ENCODE measurements around the gene ZFP42. TPM values are rescaled to one million over a fixed set of nuclear protein-coding genes. Genes with fewer than 3 reads are reported as not detected.
A peak's percentile ranks its signal among the peaks of the same experiment; 100 is the strongest.

The ZFP42 gene
- total RNA-seq, 1 experiment from 2014 or later: 0.34 TPM

DNA sequence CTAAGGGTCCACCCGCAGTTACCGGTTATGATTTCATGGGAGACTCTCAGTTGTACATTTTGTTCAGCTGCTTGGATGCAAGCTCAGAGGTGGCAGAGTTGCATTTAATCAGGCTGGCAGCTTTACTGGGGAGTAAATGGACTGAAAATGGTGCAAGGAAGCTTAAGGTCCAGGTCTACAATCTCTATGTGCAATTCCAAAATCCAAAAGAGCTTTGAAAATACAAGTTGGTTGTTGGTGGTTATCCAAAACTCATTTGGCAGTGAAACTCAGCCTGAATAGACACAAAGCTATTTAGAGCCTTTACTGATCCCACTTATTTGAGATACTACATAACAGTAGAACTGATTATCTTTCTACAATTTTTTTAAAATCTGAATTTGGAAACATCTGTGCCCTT lies 11.8 kb upstream of the ZFP42 start:
- Mint-ChIP-seq H3K27me3 (ENCODE audit: insufficient read depth, unreplicated experiment) (no peaks in the 10 kb centered on the region), H3K36me3 (ENCODE audit: insufficient read depth, unreplicated experiment) (no peaks in the 10 kb centered on the region), H3K4me3 (ENCODE audit: unreplicated experiment) (no peak overlapping the region), H3K4me1 (ENCODE audit: low read depth, unreplicated experiment) (peaks cover 5% of the 10 kb centered on the region), H3K9me3 (ENCODE audit: unreplicated experiment) (peaks cover 20% of the 10 kb centered on the region), H3K27ac (ENCODE audit: unreplicated experiment) (no peak overlapping the region)
- ChIA-PET POLR2A (no interaction called here), CTCF (no interaction called here)
- no peak overlapping the region for H3K4me3 ChIP-seq (ENCODE audit: low read depth, low read length)
- H3K9me3 ChIP-seq: no peaks in the 10 kb centered on the region
- H3K36me3 ChIP-seq (ENCODE audit: control insufficient read depth, insufficient read depth, low read length): no peaks in the 10 kb centered on the region
- H3K4me1 ChIP-seq: no peaks in the 10 kb centered on the region
- TF ChIP-seq, protein P1, sequence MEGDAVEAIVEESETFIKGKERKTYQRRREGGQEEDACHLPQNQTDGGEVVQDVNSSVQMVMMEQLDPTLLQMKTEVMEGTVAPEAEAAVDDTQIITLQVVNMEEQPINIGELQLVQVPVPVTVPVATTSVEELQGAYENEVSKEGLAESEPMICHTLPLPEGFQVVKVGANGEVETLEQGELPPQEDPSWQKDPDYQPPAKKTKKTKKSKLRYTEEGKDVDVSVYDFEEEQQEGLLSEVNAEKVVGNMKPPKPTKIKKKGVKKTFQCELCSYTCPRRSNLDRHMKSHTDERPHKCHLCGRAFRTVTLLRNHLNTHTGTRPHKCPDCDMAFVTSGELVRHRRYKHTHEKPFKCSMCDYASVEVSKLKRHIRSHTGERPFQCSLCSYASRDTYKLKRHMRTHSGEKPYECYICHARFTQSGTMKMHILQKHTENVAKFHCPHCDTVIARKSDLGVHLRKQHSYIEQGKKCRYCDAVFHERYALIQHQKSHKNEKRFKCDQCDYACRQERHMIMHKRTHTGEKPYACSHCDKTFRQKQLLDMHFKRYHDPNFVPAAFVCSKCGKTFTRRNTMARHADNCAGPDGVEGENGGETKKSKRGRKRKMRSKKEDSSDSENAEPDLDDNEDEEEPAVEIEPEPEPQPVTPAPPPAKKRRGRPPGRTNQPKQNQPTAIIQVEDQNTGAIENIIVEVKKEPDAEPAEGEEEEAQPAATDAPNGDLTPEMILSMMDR (IDR thresholded peaks at IDR 0.05; ENCODE audit: insufficient read depth in 1 of 2, low read depth in 1 of 2, low read length in 1 of 2, severe bottlenecking in 1 of 2, unreplicated experiment in 1 of 2): no peak
- DNase-seq: no peak
- intact Hi-C loops (cut with micrococcal nuclease; ENCODE audit: unreplicated experiment): no loop called here
- H3K27me3 ChIP-seq (replicated peaks; ENCODE audit: control insufficient read depth, insufficient read depth, low read length): no peaks in the 10 kb centered on the region
- BruUV-seq (replicated peaks): no TSS peak

DNA sequence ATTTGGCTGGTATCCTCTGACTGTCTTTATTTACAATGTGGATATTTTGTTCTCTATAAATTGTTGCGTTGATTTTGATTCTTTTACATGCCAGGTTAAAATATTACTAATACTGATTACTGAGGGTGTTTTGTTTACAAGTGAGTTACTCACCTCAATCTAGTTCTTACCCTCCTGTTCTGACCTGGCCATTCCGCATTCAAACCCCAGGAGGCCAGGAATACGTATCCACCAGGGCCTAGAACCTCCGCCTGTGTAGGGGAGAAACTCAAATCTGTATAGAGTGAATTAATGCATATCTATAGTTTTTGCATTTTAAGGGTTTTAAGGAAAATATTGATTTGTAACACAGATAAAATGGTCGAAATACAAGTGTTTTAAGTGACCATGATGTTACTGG lies 2.6 kb upstream of the ZFP42 start:
- Mint-ChIP-seq H3K9me3 (ENCODE audit: unreplicated experiment) (no peaks in the 10 kb centered on the region), H3K27me3 (ENCODE audit: insufficient read depth, unreplicated experiment) (no peaks in the 10 kb centered on the region), H3K36me3 (ENCODE audit: insufficient read depth, unreplicated experiment) (peaks cover 18% of the 10 kb centered on the region), H3K4me1 (ENCODE audit: low read depth, unreplicated experiment) (no peaks in the 10 kb centered on the region), H3K27ac (ENCODE audit: unreplicated experiment) (no peak overlapping the region), H3K4me3 (ENCODE audit: unreplicated experiment) (no peak overlapping the region)
- H3K4me1 ChIP-seq: no peaks in the 10 kb centered on the region
- intact Hi-C loops (cut with micrococcal nuclease; ENCODE audit: unreplicated experiment): loop anchor here (2.0 kb wide), 1 partner anchor 30 kb away; no protein-coding TSS in a partner anchor
- ChIA-PET POLR2A (no interaction called here), CTCF (interaction anchor here (1.3 kb wide), 1 partner anchor 88 kb away, joined by 6 read pairs; no protein-coding TSS in a partner anchor)
- no peaks in the 10 kb centered on the region for H3K27me3 ChIP-seq (replicated peaks; ENCODE audit: control insufficient read depth, insufficient read depth, low read length)
- TF ChIP-seq, protein P1 (IDR thresholded peaks at IDR 0.05; ENCODE audit: insufficient read depth in 1 of 2, low read depth in 1 of 2, low read length in 1 of 2, severe bottlenecking in 1 of 2, unreplicated experiment in 1 of 2): no peak
- H3K36me3 ChIP-seq (ENCODE audit: control insufficient read depth, insufficient read depth, low read length): no peaks in the 10 kb centered on the region
- no peak overlapping the region for H3K4me3 ChIP-seq (ENCODE audit: low read depth, low read length)
- no peaks in the 10 kb centered on the region for H3K9me3 ChIP-seq
- DNase-seq: no peak
- BruUV-seq (replicated peaks): no TSS peak

DNA sequence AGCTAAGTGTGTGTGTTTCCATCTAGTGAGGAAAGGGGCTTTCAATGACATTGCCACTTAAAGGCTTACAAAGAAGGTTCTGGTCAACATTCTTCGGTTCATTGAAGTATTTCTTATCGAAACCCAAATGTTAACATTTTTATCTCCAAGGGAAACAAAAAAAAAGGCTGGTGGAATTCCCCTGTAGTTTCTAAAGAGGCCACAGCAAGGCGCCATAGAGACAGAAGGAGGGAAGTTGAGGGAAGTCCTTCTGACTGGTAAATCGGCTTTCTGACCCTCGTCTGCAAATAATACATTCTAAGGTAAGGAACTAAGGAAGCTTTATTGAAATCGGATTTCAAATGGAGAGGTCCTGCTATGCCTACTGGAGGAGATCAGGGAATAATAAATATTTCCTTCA lies 1.7 kb upstream of the ZFP42 start:
- BruUV-seq (replicated peaks): no TSS peak
- ChIA-PET CTCF (interaction anchor here (1.3 kb wide), 1 partner anchor 88 kb away, joined by 6 read pairs; no protein-coding TSS in a partner anchor), POLR2A (no interaction called here)
- Histone ChIP-seq H3K9me3 (no peaks in the 10 kb centered on the region), H3K4me1 (no peaks in the 10 kb centered on the region), H3K36me3 (ENCODE audit: control insufficient read depth, insufficient read depth, low read length) (no peaks in the 10 kb centered on the region), H3K4me3 (ENCODE audit: low read depth, low read length) (no peak overlapping the region), H3K27me3 (replicated peaks; ENCODE audit: control insufficient read depth, insufficient read depth, low read length) (no peaks in the 10 kb centered on the region)
- H3K27me3 Mint-ChIP-seq (ENCODE audit: insufficient read depth, unreplicated experiment): no peaks in the 10 kb centered on the region
- peak in 1 of 2 experiments; percentile 37 for DNase-seq
- no peak overlapping the region for H3K4me3 Mint-ChIP-seq (ENCODE audit: unreplicated experiment)
- intact Hi-C loops (cut with micrococcal nuclease; ENCODE audit: unreplicated experiment): loop anchor here (1.0 to 2.0 kb wide), 2 partner anchors 29 to 379 kb away; no protein-coding TSS in a partner anchor
- H3K4me1 Mint-ChIP-seq (ENCODE audit: low read depth, unreplicated experiment): no peaks in the 10 kb centered on the region
- TF ChIP-seq, protein P1 (IDR thresholded peaks at IDR 0.05; ENCODE audit: insufficient read depth in 1 of 2, low read depth in 1 of 2, low read length in 1 of 2, severe bottlenecking in 1 of 2, unreplicated experiment in 1 of 2): peak in 1 of 2 experiments; percentile 2
- peaks cover 18% of the 10 kb centered on the region for H3K36me3 Mint-ChIP-seq (ENCODE audit: insufficient read depth, unreplicated experiment)
- no peaks in the 10 kb centered on the region for H3K9me3 Mint-ChIP-seq (ENCODE audit: unreplicated experiment)
- no peak overlapping the region for H3K27ac Mint-ChIP-seq (ENCODE audit: unreplicated experiment)
